ENCODE measurements around the gene MPP1. TPM values are rescaled to one million over a fixed set of nuclear protein-coding genes. Genes with fewer than 3 reads are reported as not detected.
"Not testable (repeated sequence)": the region's sequence is repeated elsewhere in the genome, so short reads cannot be mapped to it uniquely, and the experiment has no call there.

The MPP1 gene
- polyA plus RNA-seq, 1 experiment: 14.2 TPM

DNA sequence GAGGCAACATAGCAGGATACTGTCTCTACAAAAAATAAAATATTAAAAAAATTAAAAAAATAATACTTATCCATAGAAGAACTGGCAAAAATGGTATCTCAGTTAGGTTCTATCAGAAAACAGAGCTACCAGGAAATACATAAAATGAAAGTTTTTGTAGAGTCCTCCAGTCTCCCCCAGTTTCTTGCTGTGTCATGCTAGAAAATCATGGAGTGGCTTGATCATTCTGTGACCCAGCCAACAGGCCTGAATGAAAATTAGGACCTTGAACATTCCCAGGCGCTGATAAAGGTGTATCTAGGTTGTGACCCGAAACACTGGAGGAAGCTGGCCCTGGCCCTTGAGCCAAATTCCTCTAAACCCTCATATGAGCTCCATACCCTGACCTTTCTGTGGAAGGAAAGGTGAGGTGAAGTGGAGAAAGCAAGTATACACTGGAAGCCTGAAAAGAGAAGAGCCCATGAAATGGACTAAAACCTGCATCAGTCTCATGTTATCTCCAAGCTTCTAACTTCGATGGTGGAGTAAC is 28.5 kb upstream of the MPP1 start:
- ChIA-PET CTCF (interaction anchor here (1.0 kb wide), 1 partner anchor 8 kb away, joined by 3 read pairs; no protein-coding TSS in a partner anchor), POLR2A (no interaction called here)
- Histone ChIP-seq H3K4me3 (ENCODE audit: low read depth, low read length) (no peak overlapping the region), H3K36me3 (ENCODE audit: control insufficient read depth, insufficient read depth, low read length) (no peaks in the 10 kb centered on the region), H3K27me3 (ENCODE audit: control insufficient read depth, insufficient read depth, low read length) (no peaks in the 10 kb centered on the region; the same call in 1 of the 2 replicates)
- DNase-seq (ENCODE audit: low read depth): no peak
- no peak for TF ChIP-seq CTCF (IDR thresholded peaks at IDR 0.05; ENCODE audit: insufficient read depth, low read depth, low read length)

- no peaks in the 10 kb centered on the region; the same call in 1 of the 2 replicates for H3K27me3 ChIP-seq (ENCODE audit: control insufficient read depth, insufficient read depth, low read length)
- TF ChIP-seq CTCF (IDR thresholded peaks at IDR 0.05; ENCODE audit: insufficient read depth, low read depth, low read length): no peak
- POLR2A ChIA-PET: no interaction called here
- no peak overlapping the region for H3K4me3 ChIP-seq (ENCODE audit: low read depth, low read length)
- DNase-seq (ENCODE audit: low read depth): no peak
- H3K36me3 ChIP-seq (ENCODE audit: control insufficient read depth, insufficient read depth, low read length): no peaks in the 10 kb centered on the region
- CTCF ChIA-PET: no interaction called here
Measured at GRCh38 chrX:154829926-154830442, 24.7 kb upstream of the MPP1 start.

DNA sequence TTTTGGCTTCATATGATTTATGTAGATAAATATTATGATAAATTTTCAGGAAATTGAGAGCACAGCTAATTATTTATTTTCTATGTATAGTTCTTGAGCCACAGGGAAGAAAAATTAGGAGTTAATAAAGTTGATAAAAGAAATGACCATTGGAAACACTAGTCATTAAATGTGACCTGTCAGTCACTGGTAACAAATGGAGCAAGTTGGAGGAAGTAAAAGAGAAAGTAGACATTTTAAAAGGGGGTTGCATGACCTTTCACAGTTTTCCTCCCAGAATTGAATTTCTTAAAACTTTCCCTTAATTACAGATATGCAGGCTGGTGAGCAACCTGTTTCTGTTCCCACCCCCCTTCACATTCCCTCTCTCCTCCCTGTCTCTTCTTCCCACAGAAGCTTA is 23.8 kb upstream of the MPP1 start:
- no peak for DNase-seq (ENCODE audit: low read depth)
- H3K36me3 ChIP-seq (ENCODE audit: control insufficient read depth, insufficient read depth, low read length): no peaks in the 10 kb centered on the region
- no peaks in the 10 kb centered on the region; the same call in 1 of the 2 replicates for H3K27me3 ChIP-seq (ENCODE audit: control insufficient read depth, insufficient read depth, low read length)
- H3K4me3 ChIP-seq (ENCODE audit: low read depth, low read length): no peak overlapping the region
- CTCF ChIA-PET: interaction anchor here (0.8 kb wide), 1 partner anchor 11 kb away, joined by 3 read pairs; no protein-coding TSS in a partner anchor
- POLR2A ChIA-PET: no interaction called here
- TF ChIP-seq CTCF (IDR thresholded peaks at IDR 0.05; ENCODE audit: insufficient read depth, low read depth, low read length): no peak

GRCh38 chrX:154828016-154828408 is 22.7 kb upstream of the MPP1 start:
- ChIA-PET POLR2A (no interaction called here), CTCF (interaction anchor here (1.4 kb wide), 1 partner anchor 79 kb away, joined by 3 read pairs; no protein-coding TSS in a partner anchor)
- H3K36me3 ChIP-seq (ENCODE audit: control insufficient read depth, insufficient read depth, low read length): no peaks in the 10 kb centered on the region
- TF ChIP-seq CTCF (IDR thresholded peaks at IDR 0.05; ENCODE audit: insufficient read depth, low read depth, low read length): no peak
- H3K27me3 ChIP-seq (ENCODE audit: control insufficient read depth, insufficient read depth, low read length): no peaks in the 10 kb centered on the region; the same call in 1 of the 2 replicates
- H3K4me3 ChIP-seq (ENCODE audit: low read depth, low read length): no peak overlapping the region
- no peak for DNase-seq (ENCODE audit: low read depth)

GRCh38 chrX:154827194-154828015 is 22.1 kb upstream of the MPP1 start:
- CTCF ChIA-PET: interaction anchor here (1.4 kb wide), 1 partner anchor 79 kb away, joined by 3 read pairs; no protein-coding TSS in a partner anchor
- H3K27me3 ChIP-seq (ENCODE audit: control insufficient read depth, insufficient read depth, low read length): no peaks in the 10 kb centered on the region; the same call in 1 of the 2 replicates
- H3K4me3 ChIP-seq (ENCODE audit: low read depth, low read length): no peak overlapping the region
- DNase-seq (ENCODE audit: low read depth): no peak
- POLR2A ChIA-PET: no interaction called here
- H3K36me3 ChIP-seq (ENCODE audit: control insufficient read depth, insufficient read depth, low read length): no peaks in the 10 kb centered on the region
- TF ChIP-seq CTCF (IDR thresholded peaks at IDR 0.05; ENCODE audit: insufficient read depth, low read depth, low read length): no peak

GRCh38 chrX:154825586-154825985 is 20.3 kb upstream of the MPP1 start:
- H3K27me3 ChIP-seq (ENCODE audit: control insufficient read depth, insufficient read depth, low read length); H3K36me3 ChIP-seq (ENCODE audit: control insufficient read depth, insufficient read depth, low read length); POLR2A ChIA-PET; DNase-seq (ENCODE audit: low read depth); CTCF ChIA-PET; H3K4me3 ChIP-seq (ENCODE audit: low read depth, low read length): not testable (repeated sequence)
